Activated T-cell treated with anti-CD3 and anti-CD28 coated beads, Interleukin-2, amount 50 U/mL, for 24 hours (primary cell): Measurements from ENCODE around the gene PARD3B.
"Not testable (repeated sequence)": the region's sequence is repeated elsewhere in the genome, so short reads cannot be mapped to it uniquely, and the experiment has no call there.

Experiments used
- DNase-seq: peaks from one replicate; pipeline ENCODE4 v3.0.0-alpha.2; 2020
- H3K27ac Mint-ChIP-seq: 2 replicates; pipeline ENCODE4 v1.8.0; 2020; ENCODE audit warnings: mild to moderate bottlenecking, mixed read lengths
- H3K27me3 Mint-ChIP-seq: 2 replicates; pipeline ENCODE4 v1.8.0; 2020; ENCODE audit warnings: mixed read lengths
- H3K36me3 Mint-ChIP-seq: 2 replicates; pipeline ENCODE4 v1.8.0; 2020; ENCODE audit warnings: low read depth, mixed read lengths
- H3K4me1 Mint-ChIP-seq: 2 replicates; pipeline ENCODE4 v1.8.0; 2020; ENCODE audit warnings: low read depth, mixed read lengths
- H3K4me3 Mint-ChIP-seq: 2 replicates; pipeline ENCODE4 v1.8.0; 2020; ENCODE audit warnings: mild to moderate bottlenecking, moderate library complexity, mixed read lengths
- H3K9me3 Mint-ChIP-seq: 2 replicates; pipeline ENCODE4 v1.8.0; 2020; ENCODE audit warnings: mixed read lengths

The PARD3B gene

DNA sequence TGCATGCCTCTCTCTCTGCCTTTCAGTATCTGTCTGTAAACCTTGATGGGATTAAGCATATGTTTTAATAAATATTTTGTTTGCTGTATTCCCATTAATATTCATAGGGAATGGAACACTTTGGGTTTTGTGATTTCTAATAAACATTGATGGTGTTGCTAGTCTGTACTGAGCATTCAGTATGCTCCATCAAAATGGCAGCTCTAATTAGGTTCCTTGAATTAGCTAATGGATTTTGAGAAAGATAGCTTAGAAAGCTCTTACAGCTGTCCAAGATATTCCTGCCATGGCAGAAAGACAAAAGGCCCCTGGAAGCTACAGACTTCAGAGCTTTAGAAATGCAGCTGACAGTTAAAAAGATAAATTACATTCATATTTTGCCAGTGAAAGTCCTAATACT lies 937.8 kb downstream of the PARD3B start:
- Mint-ChIP-seq H3K4me3 (no peak overlapping the region), H3K36me3 (no peaks in the 10 kb centered on the region), H3K9me3 (no peaks in the 10 kb centered on the region), H3K27me3 (no peaks in the 10 kb centered on the region), H3K4me1 (no peaks in the 10 kb centered on the region), H3K27ac (no peak overlapping the region)
- DNase-seq: no peak

DNA sequence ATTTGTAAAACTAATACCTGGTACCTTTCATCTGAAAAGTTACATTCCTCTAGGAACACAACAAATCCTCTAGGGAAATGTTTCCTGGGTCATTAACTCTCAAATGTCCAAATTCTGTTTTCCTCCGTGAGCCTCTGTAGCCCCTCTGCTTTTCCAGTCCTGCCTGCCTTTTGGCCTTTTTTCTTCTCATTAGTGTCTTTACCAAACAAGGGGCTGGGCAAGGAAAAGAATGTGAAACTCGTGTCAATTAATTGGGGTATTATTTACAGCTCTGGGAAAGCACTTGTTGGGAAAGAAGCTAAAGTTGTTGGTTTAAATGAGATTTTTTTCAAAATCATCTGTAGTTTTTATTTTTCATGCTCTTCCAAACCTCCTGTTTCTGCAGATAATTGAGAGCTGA lies 938.9 kb downstream of the PARD3B start:
- H3K36me3 Mint-ChIP-seq: no peaks in the 10 kb centered on the region
- no peak for DNase-seq
- no peaks in the 10 kb centered on the region for H3K9me3 Mint-ChIP-seq
- H3K4me1 Mint-ChIP-seq: no peaks in the 10 kb centered on the region
- H3K4me3 Mint-ChIP-seq: no peak overlapping the region
- H3K27me3 Mint-ChIP-seq: no peaks in the 10 kb centered on the region
- no peak overlapping the region for H3K27ac Mint-ChIP-seq

DNA sequence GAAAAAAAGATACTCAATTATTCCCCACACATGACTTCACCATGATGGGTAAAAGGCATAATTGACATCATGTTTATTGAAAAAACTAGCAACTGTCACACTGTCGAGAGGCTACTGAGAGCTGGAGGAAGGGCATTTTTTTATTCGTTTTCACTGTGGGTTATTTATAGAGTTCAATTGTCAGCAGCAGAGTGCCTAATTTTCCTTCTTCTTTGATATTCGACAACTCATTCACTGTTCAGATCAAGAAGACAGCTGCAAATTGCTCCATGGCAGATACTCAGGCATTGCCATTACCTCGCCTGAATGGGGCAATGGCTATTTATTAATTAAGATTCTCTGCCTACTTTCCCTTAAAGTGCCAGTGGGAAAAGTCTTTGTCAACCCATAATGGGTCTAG lies 939.5 kb downstream of the PARD3B start:
- no peak for DNase-seq
- Mint-ChIP-seq H3K4me1 (no peaks in the 10 kb centered on the region), H3K9me3 (no peaks in the 10 kb centered on the region), H3K27ac (no peak overlapping the region), H3K27me3 (no peaks in the 10 kb centered on the region), H3K4me3 (no peak overlapping the region), H3K36me3 (no peaks in the 10 kb centered on the region)

DNA sequence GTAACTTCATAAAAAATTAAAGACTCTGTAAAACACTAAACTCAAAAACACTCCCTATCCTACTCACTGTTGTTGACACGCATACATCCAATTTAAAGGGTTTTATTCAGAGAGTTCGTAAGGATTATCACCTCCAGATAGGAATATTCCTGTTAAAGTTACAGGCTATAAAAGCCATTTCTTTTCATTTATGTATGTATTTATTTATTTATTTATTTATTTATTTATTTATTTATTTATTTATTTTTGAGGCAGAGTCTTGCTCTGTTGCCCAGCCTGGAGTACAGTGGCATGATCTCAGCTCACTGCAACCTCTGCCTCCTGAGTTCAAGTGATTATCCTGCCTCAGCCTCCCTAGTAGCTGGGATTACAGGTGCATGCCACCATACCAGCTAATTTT lies 948.3 kb downstream of the PARD3B start:
- H3K9me3 Mint-ChIP-seq, H3K27me3 Mint-ChIP-seq, H3K36me3 Mint-ChIP-seq, H3K4me1 Mint-ChIP-seq, H3K27ac Mint-ChIP-seq, H3K4me3 Mint-ChIP-seq, DNase-seq: not testable (repeated sequence)

DNA sequence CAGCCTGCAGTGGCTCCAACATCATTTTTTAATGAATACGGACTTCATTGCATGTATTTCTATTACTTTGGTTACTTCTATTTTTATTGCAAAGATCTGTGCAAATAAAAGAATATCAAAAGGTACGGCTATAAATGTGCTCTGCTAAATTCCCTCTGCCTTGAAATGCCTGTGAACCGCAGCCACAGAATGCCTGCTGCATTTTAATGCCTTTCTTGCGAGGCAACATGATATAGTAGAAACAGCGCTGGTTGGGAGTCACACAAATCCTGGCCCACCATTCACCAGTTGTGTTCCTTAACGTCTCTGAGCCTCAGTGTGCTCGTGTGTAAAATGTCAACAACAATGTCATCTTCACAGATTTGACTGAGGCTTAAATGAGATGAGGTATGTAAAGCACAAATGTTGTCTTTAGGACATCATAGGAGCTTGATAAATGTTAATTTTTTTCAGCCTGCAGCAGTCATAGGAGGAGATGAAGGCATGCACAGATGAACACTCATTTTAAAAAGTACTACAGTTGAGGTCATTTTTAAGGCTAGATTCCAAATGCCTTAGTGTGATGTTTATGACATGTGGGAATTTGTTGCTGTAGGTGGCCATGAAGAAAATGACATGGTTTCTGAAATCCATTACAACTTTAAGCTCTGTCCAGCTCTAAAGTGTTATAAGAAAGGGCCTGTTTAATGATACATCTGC lies 949.4 kb downstream of the PARD3B start:
- no peaks in the 10 kb centered on the region for H3K36me3 Mint-ChIP-seq
- no peak overlapping the region for H3K27ac Mint-ChIP-seq
- H3K27me3 Mint-ChIP-seq: no peaks in the 10 kb centered on the region
- no peak for DNase-seq
- H3K4me1 Mint-ChIP-seq: no peaks in the 10 kb centered on the region
- H3K4me3 Mint-ChIP-seq: no peak overlapping the region
- peaks cover 4% of the 10 kb centered on the region for H3K9me3 Mint-ChIP-seq

DNA sequence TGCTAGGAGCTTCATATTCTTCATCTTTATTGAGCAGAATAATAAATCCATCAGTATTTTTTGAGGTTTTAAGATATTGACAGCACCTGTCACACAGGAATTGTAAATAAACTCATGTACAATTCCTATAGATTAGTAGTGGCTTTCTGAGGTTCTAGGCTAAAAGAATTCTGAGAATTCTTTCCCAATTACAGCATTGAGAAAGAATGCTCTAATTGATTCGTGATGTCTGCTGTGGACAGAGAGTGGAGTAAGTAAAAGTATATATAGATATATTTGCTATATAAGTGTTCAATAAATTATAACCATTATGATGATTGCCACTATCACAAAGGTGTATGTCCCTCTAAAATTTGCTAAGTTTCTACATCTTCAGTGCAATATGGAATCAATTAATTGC lies 950.5 kb downstream of the PARD3B start:
- Mint-ChIP-seq H3K9me3 (peaks cover 4% of the 10 kb centered on the region), H3K27ac (no peak overlapping the region), H3K4me1 (no peaks in the 10 kb centered on the region), H3K4me3 (no peak overlapping the region), H3K36me3 (no peaks in the 10 kb centered on the region), H3K27me3 (no peaks in the 10 kb centered on the region)
- no peak for DNase-seq

DNA sequence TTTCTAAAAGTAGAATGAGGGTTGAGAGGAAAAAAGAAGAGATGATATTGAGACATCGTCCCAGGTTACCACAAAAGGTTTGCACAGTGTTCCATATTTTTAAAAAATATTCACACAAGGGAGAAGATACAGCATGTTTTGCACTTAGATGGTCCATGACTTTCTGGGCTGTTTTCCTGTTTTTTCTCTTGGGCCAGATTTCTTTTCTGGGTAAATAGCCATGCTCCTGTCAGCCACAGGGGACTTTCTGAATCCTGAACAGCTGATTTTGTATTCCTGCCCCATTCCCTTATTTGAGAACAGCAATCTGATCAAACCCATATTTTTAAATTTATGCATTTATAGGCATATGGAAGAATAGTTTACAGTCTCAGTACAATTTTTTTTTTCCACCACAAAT lies 951.1 kb downstream of the PARD3B start:
- Mint-ChIP-seq H3K27me3 (no peaks in the 10 kb centered on the region), H3K9me3 (peaks cover 3% of the 10 kb centered on the region)

DNA sequence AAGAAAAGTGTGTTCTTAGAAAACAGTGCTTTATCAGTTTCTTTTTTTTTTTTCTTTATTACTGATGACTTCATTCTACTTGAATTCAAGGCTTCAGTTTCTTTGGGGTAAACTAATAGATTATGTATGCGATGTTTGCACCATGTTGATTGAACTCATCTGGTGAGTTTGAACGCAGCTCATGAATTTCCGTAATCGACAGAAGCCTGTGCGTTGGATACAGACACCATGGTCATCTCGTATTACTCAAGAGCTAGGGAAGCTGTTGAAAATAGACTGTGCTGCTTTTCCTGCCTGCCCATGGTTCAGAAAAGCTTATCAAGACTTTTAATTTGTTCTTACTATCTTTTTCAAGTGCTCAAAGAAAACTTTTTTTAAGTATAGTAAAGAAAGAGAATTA lies 951.5 kb downstream of the PARD3B start:
- no peak overlapping the region for H3K27ac Mint-ChIP-seq
- H3K9me3 Mint-ChIP-seq: no peaks in the 10 kb centered on the region
- no peaks in the 10 kb centered on the region for H3K36me3 Mint-ChIP-seq
- no peak for DNase-seq
- H3K27me3 Mint-ChIP-seq: no peaks in the 10 kb centered on the region
- H3K4me3 Mint-ChIP-seq: no peak overlapping the region
- no peaks in the 10 kb centered on the region for H3K4me1 Mint-ChIP-seq

More for the DNA sequence above, 951.1 kb downstream of the PARD3B start:
- no peaks in the 10 kb centered on the region for H3K36me3 Mint-ChIP-seq
- H3K4me1 Mint-ChIP-seq: no peaks in the 10 kb centered on the region
- H3K27ac Mint-ChIP-seq: no peak overlapping the region
- H3K4me3 Mint-ChIP-seq: no peak overlapping the region
- no peak for DNase-seq

DNA sequence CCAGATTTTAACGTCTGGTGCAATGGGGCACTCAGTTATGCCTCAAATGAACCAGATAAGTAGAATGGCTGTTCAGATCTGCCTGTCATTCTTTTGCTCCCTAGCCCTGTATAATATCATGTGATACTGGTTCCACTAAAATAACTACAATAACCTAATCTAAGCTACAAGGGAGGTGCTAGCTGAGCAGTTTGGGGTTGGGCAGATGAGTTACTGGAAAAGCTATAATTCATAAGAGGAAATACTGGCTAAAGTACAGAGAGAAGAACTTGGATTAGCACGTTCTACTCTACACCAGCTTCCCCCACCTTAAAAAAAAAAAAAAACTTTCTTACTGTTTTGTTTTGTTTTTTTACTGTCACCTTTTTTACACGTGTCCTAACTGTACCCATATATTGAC lies 953.7 kb downstream of the PARD3B start:
- Mint-ChIP-seq H3K27me3 (peaks cover 4% of the 10 kb centered on the region), H3K4me3 (no peak overlapping the region), H3K36me3 (no peaks in the 10 kb centered on the region), H3K27ac (no peak overlapping the region), H3K9me3 (no peaks in the 10 kb centered on the region), H3K4me1 (no peaks in the 10 kb centered on the region)
- DNase-seq: no peak

DNA sequence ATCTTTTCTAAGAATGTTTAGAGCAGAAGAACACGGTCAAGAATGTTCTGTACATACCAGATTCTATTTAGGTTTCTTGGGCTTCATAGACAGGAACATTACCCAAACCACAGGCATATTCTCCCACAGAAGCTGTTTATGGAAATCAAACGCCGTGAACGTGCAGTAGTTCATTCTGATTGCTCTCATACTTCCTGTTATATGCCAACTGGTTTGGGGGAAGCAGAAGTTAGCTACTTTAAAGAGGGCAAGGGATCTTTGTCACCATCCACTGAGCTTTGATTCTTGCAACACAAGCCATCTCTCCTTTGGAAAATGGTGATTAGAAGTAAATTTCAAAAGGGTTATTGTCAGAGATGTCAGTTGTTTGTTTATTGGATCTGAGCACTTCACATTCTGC lies 954.8 kb downstream of the PARD3B start:
- Mint-ChIP-seq H3K27ac (no peak overlapping the region), H3K27me3 (peaks cover 4% of the 10 kb centered on the region), H3K4me3 (no peak overlapping the region), H3K9me3 (no peaks in the 10 kb centered on the region), H3K36me3 (no peaks in the 10 kb centered on the region), H3K4me1 (no peaks in the 10 kb centered on the region)
- DNase-seq: no peak

DNA sequence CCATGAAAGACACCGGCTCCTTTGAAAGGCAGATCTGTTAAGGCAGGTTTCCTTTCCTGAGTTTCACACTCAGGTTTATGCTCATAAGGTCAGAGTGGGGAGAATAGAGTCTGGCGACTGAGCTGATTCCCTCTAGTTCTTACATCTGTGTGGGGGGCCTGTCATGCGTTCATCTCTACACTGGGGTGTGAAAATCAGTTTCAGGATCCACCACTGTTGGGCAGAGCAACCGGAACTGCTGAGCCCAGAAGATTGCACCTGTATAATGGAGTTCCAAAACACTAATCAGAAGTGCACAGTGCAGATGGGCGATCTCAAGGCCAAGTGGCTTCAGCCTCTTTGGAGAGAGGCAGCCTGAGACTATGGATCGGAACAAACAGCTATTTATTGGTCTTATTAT lies 955.7 kb downstream of the PARD3B start:
- DNase-seq: no peak
- H3K9me3 Mint-ChIP-seq: no peaks in the 10 kb centered on the region
- no peaks in the 10 kb centered on the region for H3K4me1 Mint-ChIP-seq
- peaks cover 4% of the 10 kb centered on the region for H3K27me3 Mint-ChIP-seq
- H3K4me3 Mint-ChIP-seq: no peak overlapping the region
- H3K27ac Mint-ChIP-seq: no peak overlapping the region
- H3K36me3 Mint-ChIP-seq: no peaks in the 10 kb centered on the region

DNA sequence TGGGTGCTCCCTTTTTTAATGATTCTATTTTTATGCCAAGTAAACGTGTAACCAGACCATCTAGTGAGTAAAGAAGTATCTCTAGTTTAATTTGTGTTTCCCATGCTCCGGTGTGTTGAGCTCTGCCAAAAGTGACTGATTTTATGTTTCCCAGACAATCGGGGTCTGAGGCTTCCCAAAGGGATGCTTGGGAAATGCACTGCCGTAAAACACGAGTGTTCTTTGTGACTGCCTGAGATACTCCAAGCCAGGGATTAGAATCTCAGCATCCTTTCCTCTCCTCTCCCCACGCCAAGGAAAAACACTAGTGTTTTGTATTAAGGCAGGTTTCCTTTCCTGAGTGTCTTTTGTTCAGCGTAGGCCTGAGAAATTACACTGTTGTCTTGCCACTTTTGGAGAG lies 956.6 kb downstream of the PARD3B start:
- H3K27me3 Mint-ChIP-seq: peaks cover 4% of the 10 kb centered on the region
- DNase-seq: no peak
- no peaks in the 10 kb centered on the region for H3K9me3 Mint-ChIP-seq
- no peak overlapping the region for H3K4me3 Mint-ChIP-seq
- no peaks in the 10 kb centered on the region for H3K36me3 Mint-ChIP-seq
- no peak overlapping the region for H3K27ac Mint-ChIP-seq
- H3K4me1 Mint-ChIP-seq: no peaks in the 10 kb centered on the region

DNA sequence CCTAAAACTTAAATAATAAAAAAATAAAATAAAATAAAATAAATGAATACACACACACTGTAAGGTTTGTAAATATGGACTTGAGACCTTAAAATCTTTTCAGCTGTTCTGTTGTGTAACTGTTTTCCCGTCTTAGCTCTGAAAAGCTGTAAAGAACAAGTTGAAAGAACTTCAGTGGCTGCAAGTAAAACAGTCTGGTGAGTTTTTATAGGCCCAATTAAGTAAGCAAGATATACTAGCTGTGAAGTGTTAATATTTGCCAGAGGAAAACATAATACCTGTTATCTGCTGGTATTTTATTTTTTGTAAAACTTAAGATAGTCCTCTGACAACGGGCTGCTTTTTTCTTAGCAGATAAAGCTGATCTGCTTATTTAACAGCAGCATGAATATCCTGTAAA lies 960.1 kb downstream of the PARD3B start:
- no peak for DNase-seq
- Mint-ChIP-seq H3K4me1 (no peaks in the 10 kb centered on the region), H3K27me3 (peaks cover 4% of the 10 kb centered on the region), H3K27ac (no peak overlapping the region), H3K9me3 (no peaks in the 10 kb centered on the region), H3K4me3 (no peak overlapping the region), H3K36me3 (no peaks in the 10 kb centered on the region)

DNA sequence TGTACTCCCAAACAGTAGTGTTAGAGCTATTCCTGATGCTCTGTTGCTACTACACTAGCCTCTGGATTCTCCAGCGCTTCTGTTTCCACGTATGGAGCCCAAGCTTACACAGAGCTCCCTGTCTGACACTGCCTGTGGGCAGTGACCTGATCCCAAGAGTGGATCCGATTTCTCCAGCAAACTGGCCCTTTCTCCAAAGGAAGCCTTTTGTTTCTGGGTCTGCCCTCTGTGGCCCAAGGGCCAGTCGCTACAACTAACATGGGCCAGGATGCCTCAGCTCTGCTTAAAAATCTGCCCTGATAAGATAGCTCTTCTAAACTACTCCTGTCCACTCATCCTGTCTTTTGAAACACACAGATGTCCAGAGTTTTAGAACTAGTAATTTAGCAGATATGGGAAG lies 964.4 kb downstream of the PARD3B start:
- no peaks in the 10 kb centered on the region for H3K27me3 Mint-ChIP-seq
- no peak overlapping the region for H3K27ac Mint-ChIP-seq
- H3K4me3 Mint-ChIP-seq: no peak overlapping the region
- H3K4me1 Mint-ChIP-seq: peaks cover 4% of the 10 kb centered on the region
- H3K36me3 Mint-ChIP-seq: no peaks in the 10 kb centered on the region
- DNase-seq: no peak
- no peaks in the 10 kb centered on the region for H3K9me3 Mint-ChIP-seq

DNA sequence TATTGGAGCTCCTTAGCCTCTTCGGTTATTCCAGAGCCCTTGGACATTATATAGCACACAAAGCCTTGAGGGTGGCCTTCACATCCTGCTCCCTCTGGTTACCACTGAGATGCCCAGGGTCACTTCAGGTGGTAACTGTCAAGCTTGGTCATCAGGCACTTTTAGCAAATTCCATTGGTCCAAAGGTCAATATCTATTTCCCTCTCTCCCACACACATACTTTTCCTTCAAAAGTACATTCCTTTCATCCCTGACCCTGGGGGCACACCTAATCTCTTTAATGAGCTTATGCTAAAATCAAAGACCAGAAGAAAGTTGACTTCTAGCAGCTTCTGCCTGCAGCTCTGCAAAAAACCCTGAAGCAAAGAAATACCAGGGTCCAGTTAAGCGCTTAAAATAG lies 965.1 kb downstream of the PARD3B start:
- Mint-ChIP-seq H3K4me3 (no peak overlapping the region), H3K4me1 (peaks cover 4% of the 10 kb centered on the region), H3K9me3 (no peaks in the 10 kb centered on the region), H3K36me3 (no peaks in the 10 kb centered on the region), H3K27ac (no peak overlapping the region), H3K27me3 (no peaks in the 10 kb centered on the region)
- no peak for DNase-seq

DNA sequence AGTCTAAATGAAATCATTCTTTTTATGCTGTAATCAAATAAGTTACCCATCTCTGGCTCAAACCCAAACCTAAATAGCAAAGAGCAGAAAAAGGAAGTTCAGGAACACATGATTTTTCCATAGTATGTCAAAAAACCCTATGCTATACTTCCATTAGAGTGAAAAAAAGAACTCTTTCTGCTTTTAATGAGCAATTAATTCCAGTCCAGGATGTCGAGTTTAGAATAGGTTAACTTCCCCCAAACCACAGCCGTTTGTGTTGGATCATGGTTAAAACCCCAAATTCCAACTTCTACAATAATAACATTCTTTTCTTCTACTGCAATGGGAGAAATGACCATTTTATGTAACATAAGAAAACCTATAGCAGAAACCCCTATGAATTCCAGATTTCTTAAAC lies 965.9 kb downstream of the PARD3B start:
- DNase-seq: no peak
- Mint-ChIP-seq H3K27ac (no peak overlapping the region), H3K4me1 (peaks cover 4% of the 10 kb centered on the region), H3K9me3 (no peaks in the 10 kb centered on the region), H3K27me3 (no peaks in the 10 kb centered on the region), H3K4me3 (no peak overlapping the region), H3K36me3 (no peaks in the 10 kb centered on the region)
